MM.1S (cell line): ENCODE measurements around the gene NRAS.

Experiments used
- DNase-seq: peaks from one replicate; pipeline ENCODE4 v3.0.0-alpha.2; 2015
- H2AFZ ChIP-seq: fragments of 300-600 bp; sonication (generic); 2 replicates; pipeline ENCODE4 v1.6.0; 2016; ENCODE audit warnings: antibody characterized with exemption, low read length
- H3F3A ChIP-seq: fragments of 300-600 bp; sonication (generic); 2 replicates; pipeline ENCODE4 v1.6.1; 2016; ENCODE audit warnings: mild to moderate bottlenecking, antibody characterized with exemption, low read length, moderate library complexity, mixed read lengths; ENCODE audit not compliant: insufficient read depth
- H3K27ac ChIP-seq: fragments of 300-600 bp; sonication (generic); 2 replicates; pipeline ENCODE4 v1.5.1; 2016; ENCODE audit warnings: mild to moderate bottlenecking, low read length
- H3K27me3 ChIP-seq: fragments of 300-600 bp; sonication (generic); replicated peaks from 2 replicates; pipeline ENCODE4 v1.6.0; 2016; ENCODE audit warnings: low read length; ENCODE audit not compliant: insufficient read depth
- H3K36me3 ChIP-seq: fragments of 300-600 bp; sonication (generic); replicated peaks from 2 replicates; pipeline ENCODE4 v1.6.1; 2016; ENCODE audit warnings: mild to moderate bottlenecking, low read length, mixed read lengths; ENCODE audit not compliant: insufficient read depth
- H3K4me1 ChIP-seq: fragments of 300-600 bp; sonication (generic); 2 replicates; pipeline ENCODE4 v1.6.1; 2016; ENCODE audit warnings: low read length, mixed read lengths
- H3K4me2 ChIP-seq: fragments of 300-600 bp; sonication (generic); 2 replicates; pipeline ENCODE4 v1.6.0; 2016; ENCODE audit warnings: low read depth, low read length
- H3K4me3 ChIP-seq: fragments of 300-600 bp; sonication (generic); 2 replicates; pipeline ENCODE4 v1.5.1; 2016; ENCODE audit warnings: low read length, mixed read lengths
- H3K79me2 ChIP-seq: fragments of 300-600 bp; sonication (generic); 2 replicates; pipeline ENCODE4 v1.6.1; 2016; ENCODE audit warnings: mixed run types, low read length, mixed read lengths
- H3K9ac ChIP-seq: fragments of 300-600 bp; sonication (generic); 2 replicates; pipeline ENCODE4 v1.6.1; 2016; ENCODE audit warnings: low read length, mixed read lengths
- H3K9me2 ChIP-seq: fragments of 300-600 bp; sonication (generic); replicated peaks from 2 replicates; pipeline ENCODE4 v1.6.1; 2016; ENCODE audit warnings: mild to moderate bottlenecking, low read length, mixed read lengths; ENCODE audit not compliant: insufficient read depth
- H3K9me3 ChIP-seq: fragments of 300-600 bp; sonication (generic); replicated peaks from 2 replicates; pipeline ENCODE4 v1.6.1; 2016; ENCODE audit warnings: mild to moderate bottlenecking, low read length, mixed read lengths; ENCODE audit not compliant: insufficient read depth
- H4K20me1 ChIP-seq: fragments of 300-600 bp; sonication (generic); 2 replicates; pipeline ENCODE4 v1.6.1; 2016; ENCODE audit warnings: mild to moderate bottlenecking, low read length, moderate library complexity, mixed read lengths; ENCODE audit not compliant: insufficient read depth
- EZH2 ChIP-seq: fragments of 300-600 bp; sonication (generic); optimal IDR thresholded peaks from 2 replicates; pipeline ENCODE3; 2017; ENCODE audit warnings: low read depth, mild to moderate bottlenecking, antibody characterized with exemption, low read length, mixed read lengths
- EZH2phosphoT487 ChIP-seq: fragments of 300-600 bp; sonication (generic); IDR thresholded peaks from 2 replicates; pipeline ENCODE4 v1.6.1; 2018; ENCODE audit warnings: antibody characterized with exemption, low read length
- TF ChIP-seq, protein P1 (sequence below): fragments of 300-600 bp; sonication (generic); IDR thresholded peaks from 2 replicates; pipeline ENCODE4 v1.5.1; 2016; ENCODE audit warnings: antibody characterized with exemption, low read length, mixed read lengths

Gene NRAS

GRCh38 chr1:114694540-114695310 lies 21.8 kb downstream of the NRAS start:
- H3K27me3 ChIP-seq: no peaks in the 10 kb centered on the region
- TF ChIP-seq EZH2 (no peak), EZH2phosphoT487 (no peak)
- TF ChIP-seq, protein P1, sequence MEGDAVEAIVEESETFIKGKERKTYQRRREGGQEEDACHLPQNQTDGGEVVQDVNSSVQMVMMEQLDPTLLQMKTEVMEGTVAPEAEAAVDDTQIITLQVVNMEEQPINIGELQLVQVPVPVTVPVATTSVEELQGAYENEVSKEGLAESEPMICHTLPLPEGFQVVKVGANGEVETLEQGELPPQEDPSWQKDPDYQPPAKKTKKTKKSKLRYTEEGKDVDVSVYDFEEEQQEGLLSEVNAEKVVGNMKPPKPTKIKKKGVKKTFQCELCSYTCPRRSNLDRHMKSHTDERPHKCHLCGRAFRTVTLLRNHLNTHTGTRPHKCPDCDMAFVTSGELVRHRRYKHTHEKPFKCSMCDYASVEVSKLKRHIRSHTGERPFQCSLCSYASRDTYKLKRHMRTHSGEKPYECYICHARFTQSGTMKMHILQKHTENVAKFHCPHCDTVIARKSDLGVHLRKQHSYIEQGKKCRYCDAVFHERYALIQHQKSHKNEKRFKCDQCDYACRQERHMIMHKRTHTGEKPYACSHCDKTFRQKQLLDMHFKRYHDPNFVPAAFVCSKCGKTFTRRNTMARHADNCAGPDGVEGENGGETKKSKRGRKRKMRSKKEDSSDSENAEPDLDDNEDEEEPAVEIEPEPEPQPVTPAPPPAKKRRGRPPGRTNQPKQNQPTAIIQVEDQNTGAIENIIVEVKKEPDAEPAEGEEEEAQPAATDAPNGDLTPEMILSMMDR: no peak

DNA sequence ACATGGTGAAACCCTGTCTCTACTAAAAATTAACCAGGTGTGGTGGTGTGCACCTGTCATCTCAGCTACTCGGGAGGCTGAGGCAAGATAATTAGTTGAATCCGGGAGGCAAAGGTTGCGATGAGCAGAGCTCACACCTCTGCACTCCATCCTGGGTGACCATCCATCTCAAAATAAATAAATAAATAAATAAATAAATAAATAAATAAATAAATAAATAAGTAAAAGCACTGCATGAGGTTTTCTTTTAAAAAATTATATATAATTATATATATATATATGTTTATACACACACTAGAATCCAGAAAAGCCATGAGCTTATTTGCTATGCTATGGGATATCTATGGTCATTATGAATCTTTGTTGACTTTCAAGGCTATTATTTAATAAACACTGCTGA lies 23.6 kb downstream of the NRAS start:
- no peak overlapping the region for H3K4me2 ChIP-seq
- H3K4me1 ChIP-seq: peaks cover 20% of the 10 kb centered on the region
- no peak overlapping the region for H3K4me3 ChIP-seq
- no peaks in the 10 kb centered on the region for H3K27me3 ChIP-seq
- H3K9me2 ChIP-seq: no peaks in the 10 kb centered on the region
- H3K27ac ChIP-seq: no peak overlapping the region
- H3K36me3 ChIP-seq: no peaks in the 10 kb centered on the region
- no peak overlapping the region for H3K9ac ChIP-seq
- H3K9me3 ChIP-seq: no peaks in the 10 kb centered on the region
- H3K79me2 ChIP-seq: no peaks in the 10 kb centered on the region
- H2AFZ ChIP-seq: no peak overlapping the region
- peaks cover 27% of the 10 kb centered on the region for H3F3A ChIP-seq
- no peaks in the 10 kb centered on the region for H4K20me1 ChIP-seq
- no peak for DNase-seq
- no peak for TF ChIP-seq EZH2
- no peak for TF ChIP-seq EZH2phosphoT487
- TF ChIP-seq, protein P1: no peak

More at GRCh38 chr1:114694540-114695310, 21.8 kb downstream of the NRAS start:
- Histone ChIP-seq H3K4me2 (peak overlapping the region; percentile 78), H2AFZ (no peak overlapping the region), H3K36me3 (no peaks in the 10 kb centered on the region), H3F3A (peaks cover 27% of the 10 kb centered on the region), H3K9ac (peak overlapping the region; percentile 95), H3K27ac (peak overlapping the region; percentile 100), H3K79me2 (no peaks in the 10 kb centered on the region), H3K9me2 (no peaks in the 10 kb centered on the region), H4K20me1 (no peaks in the 10 kb centered on the region), H3K4me3 (peak overlapping the region; percentile 59), H3K4me1 (peaks cover 21% of the 10 kb centered on the region), H3K9me3 (no peaks in the 10 kb centered on the region)
- peak; percentile 16 for DNase-seq

DNA sequence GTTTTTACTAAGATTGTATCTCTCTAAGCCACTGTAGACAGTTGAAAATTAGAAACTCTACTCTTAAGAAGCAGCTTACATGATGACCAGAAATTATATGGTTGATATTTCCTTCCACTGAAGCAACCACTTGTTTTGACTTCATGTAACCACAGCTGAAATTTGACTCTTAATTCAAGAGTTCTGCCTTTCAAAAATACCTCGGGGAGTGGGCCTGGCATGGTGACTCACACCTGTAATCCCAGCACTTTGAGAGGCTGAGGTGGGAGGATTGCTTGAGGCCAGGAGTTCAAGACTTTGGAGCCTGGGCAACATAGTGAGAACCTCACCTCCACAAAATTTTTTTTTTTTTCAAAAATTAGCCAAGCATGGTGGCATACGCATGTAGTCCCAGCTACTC lies 25.5 kb downstream of the NRAS start:
- Histone ChIP-seq H3K9me2 (no peaks in the 10 kb centered on the region), H3K9ac (no peak overlapping the region), H3K4me1 (peaks cover 7% of the 10 kb centered on the region; the same call in 1 of the 2 replicates), H3K27me3 (no peaks in the 10 kb centered on the region), H3K79me2 (no peaks in the 10 kb centered on the region), H3K27ac (peak overlapping the region; percentile 18; the same call in 1 of the 2 replicates), H3K36me3 (no peaks in the 10 kb centered on the region), H3K4me3 (no peak overlapping the region), H4K20me1 (no peaks in the 10 kb centered on the region), H3F3A (peaks cover 18% of the 10 kb centered on the region), H2AFZ (no peak overlapping the region), H3K4me2 (no peak overlapping the region), H3K9me3 (no peaks in the 10 kb centered on the region)
- TF ChIP-seq, protein P1: no peak
- TF ChIP-seq EZH2phosphoT487 (no peak), EZH2 (no peak)
- DNase-seq: no peak
